GM10266 (cell line): ENCODE measurements around the gene SHD.

Source experiments
- DNase-seq: peaks from one replicate; pipeline ENCODE4 v3.0.0; 2012; ENCODE audit errors: extremely low spot score
- CTCF ChIP-seq: IDR thresholded peaks from 2 replicates; pipeline ENCODE4 v1.5.1; 2012; ENCODE audit warnings: mild to moderate bottlenecking, low read depth; ENCODE audit not compliant: control insufficient read depth, insufficient read depth; ENCODE audit errors: missing control alignments

The SHD gene

GRCh38 chr19:4260613-4261191, 18.4 kb upstream of the SHD start:
- no peak for TF ChIP-seq CTCF
- DNase-seq: no peak

- no peak for TF ChIP-seq CTCF
- DNase-seq: no peak
Measured at GRCh38 chr19:4264812-4265211, 14.3 kb upstream of the SHD start.

- DNase-seq: no peak
- TF ChIP-seq CTCF: no peak
Measured at GRCh38 chr19:4266253-4267000, 12.6 kb upstream of the SHD start.

- TF ChIP-seq CTCF: peak; percentile 73
- DNase-seq: peak; percentile 76
Measured at GRCh38 chr19:4267101-4267900, 11.8 kb upstream of the SHD start.

GRCh38 chr19:4267901-4268815, 10.9 kb upstream of the SHD start:
- no peak for DNase-seq
- TF ChIP-seq CTCF: no peak

- peak; percentile 13 for TF ChIP-seq CTCF
- no peak for DNase-seq
Measured at GRCh38 chr19:4268816-4269430, 10.1 kb upstream of the SHD start.
